Fibroblast of skin of right biceps (primary cell): ENCODE measurements around the gene AP3B1.
"Not testable (repeated sequence)": the region's sequence is repeated elsewhere in the genome, so short reads cannot be mapped to it uniquely, and the experiment has no call there.

ENCODE experiments used
- DNase-seq: peaks from one replicate; pipeline ENCODE4 v3.0.0-alpha.2; 2013

The AP3B1 gene

GRCh38 chr5:78237911-78238310 is 56.6 kb downstream of the AP3B1 start:
- DNase-seq: no peak

GRCh38 chr5:78236046-78236445 is 58.5 kb downstream of the AP3B1 start:
- DNase-seq: no peak

- peak; percentile 5 for DNase-seq
Observed at GRCh38 chr5:78235289-78235688, 59.2 kb downstream of the AP3B1 start.

GRCh38 chr5:78234804-78235203 is 59.7 kb downstream of the AP3B1 start:
- no peak for DNase-seq

GRCh38 chr5:78232163-78232562 is 62.3 kb downstream of the AP3B1 start:
- no peak for DNase-seq

- DNase-seq: no peak
Observed at GRCh38 chr5:78224358-78224757, 70.1 kb downstream of the AP3B1 start.

GRCh38 chr5:78221964-78222451 is 72.5 kb downstream of the AP3B1 start:
- no peak for DNase-seq

GRCh38 chr5:78221467-78221866 is 73.0 kb downstream of the AP3B1 start:
- no peak for DNase-seq

- no peak for DNase-seq
Observed at GRCh38 chr5:78215972-78216371, 78.5 kb downstream of the AP3B1 start.

- DNase-seq: no peak
Observed at GRCh38 chr5:78215565-78215964, 78.9 kb downstream of the AP3B1 start.

- no peak for DNase-seq
Observed at GRCh38 chr5:78213799-78214198, 80.7 kb downstream of the AP3B1 start.

GRCh38 chr5:78211052-78211451 is 83.4 kb downstream of the AP3B1 start:
- no peak for DNase-seq

- DNase-seq: no peak
Observed at GRCh38 chr5:78204241-78204640, 90.3 kb downstream of the AP3B1 start.

- DNase-seq: no peak
Observed at GRCh38 chr5:78203815-78204214, 90.7 kb downstream of the AP3B1 start.

- no peak for DNase-seq
Observed at GRCh38 chr5:78190402-78190801, 104.1 kb downstream of the AP3B1 start.

GRCh38 chr5:78188681-78189080 is 105.8 kb downstream of the AP3B1 start:
- not testable (repeated sequence) for DNase-seq

GRCh38 chr5:78187172-78187571 is 107.3 kb downstream of the AP3B1 start:
- DNase-seq: no peak

- DNase-seq: no peak
Observed at GRCh38 chr5:78182838-78183237, 111.7 kb downstream of the AP3B1 start.

- no peak for DNase-seq
Observed at GRCh38 chr5:78178356-78178755, 116.1 kb downstream of the AP3B1 start.

- DNase-seq: not testable (repeated sequence)
Observed at GRCh38 chr5:78170335-78170734, 124.2 kb downstream of the AP3B1 start.

GRCh38 chr5:78162253-78162862 is 132.1 kb downstream of the AP3B1 start:
- DNase-seq: peak; percentile 28

- DNase-seq: no peak
Observed at GRCh38 chr5:78157001-78157400, 137.5 kb downstream of the AP3B1 start.

GRCh38 chr5:78151594-78152271 is 142.8 kb downstream of the AP3B1 start:
- DNase-seq: no peak

GRCh38 chr5:78137290-78137689 is 157.2 kb downstream of the AP3B1 start:
- no peak for DNase-seq

GRCh38 chr5:78133423-78133822 is 161.1 kb downstream of the AP3B1 start:
- DNase-seq: no peak
